ENCODE results near the gene SLC25A19.
A peak's percentile ranks its signal among the peaks of the same experiment; 100 is the strongest.
"Not testable (repeated sequence)": the region's sequence is repeated elsewhere in the genome, so short reads cannot be mapped to it uniquely, and the experiment has no call there.

The SLC25A19 gene

GRCh38 chr17:75295201-75296158, 6.2 kb upstream of the SLC25A19 start:
- TF ChIP-seq MYC (IDR thresholded peaks at IDR 0.05; ENCODE audit: low read depth, low read length) (no peak), POLR2A (IDR thresholded peaks at IDR 0.05; ENCODE audit: extremely low read depth, insufficient read length) (no peak), MAX (IDR thresholded peaks at IDR 0.05; ENCODE audit: low read depth, low read length) (no peak)
- TF ChIP-seq, protein P1, sequence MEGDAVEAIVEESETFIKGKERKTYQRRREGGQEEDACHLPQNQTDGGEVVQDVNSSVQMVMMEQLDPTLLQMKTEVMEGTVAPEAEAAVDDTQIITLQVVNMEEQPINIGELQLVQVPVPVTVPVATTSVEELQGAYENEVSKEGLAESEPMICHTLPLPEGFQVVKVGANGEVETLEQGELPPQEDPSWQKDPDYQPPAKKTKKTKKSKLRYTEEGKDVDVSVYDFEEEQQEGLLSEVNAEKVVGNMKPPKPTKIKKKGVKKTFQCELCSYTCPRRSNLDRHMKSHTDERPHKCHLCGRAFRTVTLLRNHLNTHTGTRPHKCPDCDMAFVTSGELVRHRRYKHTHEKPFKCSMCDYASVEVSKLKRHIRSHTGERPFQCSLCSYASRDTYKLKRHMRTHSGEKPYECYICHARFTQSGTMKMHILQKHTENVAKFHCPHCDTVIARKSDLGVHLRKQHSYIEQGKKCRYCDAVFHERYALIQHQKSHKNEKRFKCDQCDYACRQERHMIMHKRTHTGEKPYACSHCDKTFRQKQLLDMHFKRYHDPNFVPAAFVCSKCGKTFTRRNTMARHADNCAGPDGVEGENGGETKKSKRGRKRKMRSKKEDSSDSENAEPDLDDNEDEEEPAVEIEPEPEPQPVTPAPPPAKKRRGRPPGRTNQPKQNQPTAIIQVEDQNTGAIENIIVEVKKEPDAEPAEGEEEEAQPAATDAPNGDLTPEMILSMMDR (IDR thresholded peaks at IDR 0.05; ENCODE audit: low read depth, low read length): no peak
- peak; percentile 78 for DNase-seq (ENCODE audit: low read depth)
- H3K4me3 ChIP-seq (ENCODE audit: low read depth, low read length): no peak overlapping the region

- not testable (repeated sequence) for H3K4me3 ChIP-seq (ENCODE audit: low read depth, low read length)
- peak; percentile 52 for DNase-seq (ENCODE audit: low read depth)
Measured at GRCh38 chr17:75292810-75293448, 3.7 kb upstream of the SLC25A19 start.

- peak; percentile 88 for DNase-seq (ENCODE audit: low read depth)
Measured at GRCh38 chr17:75289832-75290337, 652 bp upstream of the SLC25A19 start.

GRCh38 chr17:75288770-75289114, 491 bp downstream of the SLC25A19 start:
- TF ChIP-seq, protein P1 (IDR thresholded peaks at IDR 0.05; ENCODE audit: low read depth, low read length): no peak
- peak; percentile 61 for TF ChIP-seq MYC (IDR thresholded peaks at IDR 0.05; ENCODE audit: low read depth, low read length)
- no peak for TF ChIP-seq POLR2A (IDR thresholded peaks at IDR 0.05; ENCODE audit: extremely low read depth, insufficient read length)
- TF ChIP-seq MAX (IDR thresholded peaks at IDR 0.05; ENCODE audit: low read depth, low read length): peak; percentile 32; the same call in 1 of the 2 replicates
- H3K4me3 ChIP-seq (ENCODE audit: low read depth, low read length): peak overlapping the region; percentile 87
- peak; percentile 80 for DNase-seq (ENCODE audit: low read depth)

More at GRCh38 chr17:75289832-75290337, 652 bp upstream of the SLC25A19 start:
- H3K4me3 ChIP-seq (ENCODE audit: low read depth, low read length): peak overlapping the region; percentile 76
- peak; percentile 82 for TF ChIP-seq MAX (IDR thresholded peaks at IDR 0.05; ENCODE audit: low read depth, low read length)
- no peak for TF ChIP-seq POLR2A (IDR thresholded peaks at IDR 0.05; ENCODE audit: extremely low read depth, insufficient read length)
- TF ChIP-seq, protein P1 (IDR thresholded peaks at IDR 0.05; ENCODE audit: low read depth, low read length): peak; percentile 14
- TF ChIP-seq MYC (IDR thresholded peaks at IDR 0.05; ENCODE audit: low read depth, low read length): peak; percentile 87

DNA sequence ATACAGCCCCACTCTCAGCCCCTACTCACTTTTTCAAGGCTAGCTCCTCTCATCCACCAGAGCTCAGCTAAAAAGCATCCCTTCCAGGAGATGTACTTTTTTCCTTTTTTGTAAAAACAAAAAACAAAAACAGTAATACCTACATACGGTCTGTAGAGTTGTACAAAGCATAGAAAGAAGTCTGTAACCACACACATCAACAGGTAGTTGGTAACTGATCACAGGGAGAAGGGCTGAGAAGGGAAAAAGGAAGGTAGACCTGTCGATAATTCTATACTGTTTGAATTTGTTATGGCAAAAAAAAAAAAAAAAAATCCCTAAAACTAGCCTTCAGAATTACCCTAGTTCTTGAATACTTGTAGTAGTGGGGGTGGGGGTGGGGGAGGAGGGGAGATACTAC, 874 bp downstream of the SLC25A19 start:
- H3K4me3 ChIP-seq (ENCODE audit: low read depth, low read length): peak overlapping the region; percentile 87
- TF ChIP-seq MYC (IDR thresholded peaks at IDR 0.05; ENCODE audit: low read depth, low read length) (no peak), MAX (IDR thresholded peaks at IDR 0.05; ENCODE audit: low read depth, low read length) (no peak), POLR2A (IDR thresholded peaks at IDR 0.05; ENCODE audit: extremely low read depth, insufficient read length) (no peak)
- TF ChIP-seq, protein P1 (IDR thresholded peaks at IDR 0.05; ENCODE audit: low read depth, low read length): no peak
- DNase-seq (ENCODE audit: low read depth): no peak

DNA sequence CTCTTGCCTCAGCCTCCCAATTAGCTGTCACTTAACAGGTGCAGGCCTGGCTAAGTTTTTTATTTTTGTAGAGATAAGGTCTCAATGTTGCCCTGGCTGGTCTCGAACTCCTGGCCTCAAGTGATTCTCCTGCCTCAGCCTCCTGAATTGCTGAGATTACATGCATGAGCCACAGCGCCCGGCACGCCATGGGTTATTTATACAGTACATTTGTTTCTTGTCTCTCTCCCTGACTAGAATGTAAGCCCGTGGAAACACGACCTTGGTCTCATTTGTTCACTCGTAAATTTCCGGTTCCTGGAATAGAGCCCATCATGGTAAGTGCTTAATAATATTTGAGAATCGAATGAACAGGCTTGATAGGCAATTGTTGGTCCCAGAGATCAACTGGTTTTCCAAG, 2.0 kb downstream of the SLC25A19 start:
- TF ChIP-seq POLR2A (IDR thresholded peaks at IDR 0.05; ENCODE audit: extremely low read depth, insufficient read length) (no peak), MAX (IDR thresholded peaks at IDR 0.05; ENCODE audit: low read depth, low read length) (no peak), MYC (IDR thresholded peaks at IDR 0.05; ENCODE audit: low read depth, low read length) (no peak)
- TF ChIP-seq, protein P1 (IDR thresholded peaks at IDR 0.05; ENCODE audit: low read depth, low read length): no peak
- H3K4me3 ChIP-seq (ENCODE audit: low read depth, low read length): peak overlapping the region; percentile 87
- DNase-seq (ENCODE audit: low read depth): no peak
